ENCODE results near the gene MORN5. TPM values are rescaled to one million over a fixed set of nuclear protein-coding genes. Genes with fewer than 3 reads are reported as not detected.

Gene MORN5
- total RNA-seq, 3 donors from 2014 or later = not detected

GRCh38 chr9:122134822-122135528, 24.7 kb upstream of the MORN5 start:
- Histone ChIP-seq H3K36me3 (no peaks in the 10 kb centered on the region), H3K27me3 (no peaks in the 10 kb centered on the region), H3K4me1 (no peaks in the 10 kb centered on the region), H3K27ac (peak overlapping the region in 1 of 2 donors; percentile 25), H3K9me3 (no peaks in the 10 kb centered on the region), H3K4me3 (no peak overlapping the region)
- intact Hi-C loops (cut with DNase I; ENCODE audit: low total_unique reads) = no loop called here
- TF ChIP-seq POLR2A (IDR thresholded peaks at IDR 0.05) = no peak
- TF ChIP-seq POLR2AphosphoS5 (IDR thresholded peaks at IDR 0.05) = no peak
- TF ChIP-seq, protein P1, sequence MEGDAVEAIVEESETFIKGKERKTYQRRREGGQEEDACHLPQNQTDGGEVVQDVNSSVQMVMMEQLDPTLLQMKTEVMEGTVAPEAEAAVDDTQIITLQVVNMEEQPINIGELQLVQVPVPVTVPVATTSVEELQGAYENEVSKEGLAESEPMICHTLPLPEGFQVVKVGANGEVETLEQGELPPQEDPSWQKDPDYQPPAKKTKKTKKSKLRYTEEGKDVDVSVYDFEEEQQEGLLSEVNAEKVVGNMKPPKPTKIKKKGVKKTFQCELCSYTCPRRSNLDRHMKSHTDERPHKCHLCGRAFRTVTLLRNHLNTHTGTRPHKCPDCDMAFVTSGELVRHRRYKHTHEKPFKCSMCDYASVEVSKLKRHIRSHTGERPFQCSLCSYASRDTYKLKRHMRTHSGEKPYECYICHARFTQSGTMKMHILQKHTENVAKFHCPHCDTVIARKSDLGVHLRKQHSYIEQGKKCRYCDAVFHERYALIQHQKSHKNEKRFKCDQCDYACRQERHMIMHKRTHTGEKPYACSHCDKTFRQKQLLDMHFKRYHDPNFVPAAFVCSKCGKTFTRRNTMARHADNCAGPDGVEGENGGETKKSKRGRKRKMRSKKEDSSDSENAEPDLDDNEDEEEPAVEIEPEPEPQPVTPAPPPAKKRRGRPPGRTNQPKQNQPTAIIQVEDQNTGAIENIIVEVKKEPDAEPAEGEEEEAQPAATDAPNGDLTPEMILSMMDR (IDR thresholded peaks at IDR 0.05) = no peak
- no peak for DNase-seq (ENCODE audit: low spot score in 2 of 2)

DNA sequence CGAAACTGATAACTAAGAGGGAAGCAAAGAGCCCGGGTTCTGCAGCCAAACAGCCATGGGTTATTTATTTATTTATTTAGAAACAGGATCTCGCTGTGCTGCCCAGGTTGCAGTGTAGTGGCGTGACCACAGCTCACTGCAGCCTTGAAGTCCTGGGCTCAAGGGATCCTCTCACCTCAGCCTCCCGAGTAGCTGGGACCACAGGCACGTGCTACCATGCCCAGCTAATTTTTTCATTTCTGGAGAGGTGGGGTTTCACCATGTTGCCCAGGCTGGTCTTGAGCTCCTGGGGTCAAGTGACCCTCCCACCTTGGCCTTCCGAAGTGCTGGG, 24.2 kb upstream of the MORN5 start:
- no peaks in the 10 kb centered on the region for H3K4me1 ChIP-seq
- intact Hi-C loops (cut with DNase I; ENCODE audit: low total_unique reads) = no loop called here
- TF ChIP-seq, protein P1 (IDR thresholded peaks at IDR 0.05) = no peak
- TF ChIP-seq POLR2AphosphoS5 (IDR thresholded peaks at IDR 0.05) = no peak
- no peak for TF ChIP-seq POLR2A (IDR thresholded peaks at IDR 0.05)
- DNase-seq (ENCODE audit: low spot score in 2 of 2) = no peak
- H3K27ac ChIP-seq = no peak overlapping the region
- H3K27me3 ChIP-seq = no peaks in the 10 kb centered on the region
- H3K4me3 ChIP-seq = no peak overlapping the region
- H3K9me3 ChIP-seq = no peaks in the 10 kb centered on the region
- H3K36me3 ChIP-seq = no peaks in the 10 kb centered on the region

DNA sequence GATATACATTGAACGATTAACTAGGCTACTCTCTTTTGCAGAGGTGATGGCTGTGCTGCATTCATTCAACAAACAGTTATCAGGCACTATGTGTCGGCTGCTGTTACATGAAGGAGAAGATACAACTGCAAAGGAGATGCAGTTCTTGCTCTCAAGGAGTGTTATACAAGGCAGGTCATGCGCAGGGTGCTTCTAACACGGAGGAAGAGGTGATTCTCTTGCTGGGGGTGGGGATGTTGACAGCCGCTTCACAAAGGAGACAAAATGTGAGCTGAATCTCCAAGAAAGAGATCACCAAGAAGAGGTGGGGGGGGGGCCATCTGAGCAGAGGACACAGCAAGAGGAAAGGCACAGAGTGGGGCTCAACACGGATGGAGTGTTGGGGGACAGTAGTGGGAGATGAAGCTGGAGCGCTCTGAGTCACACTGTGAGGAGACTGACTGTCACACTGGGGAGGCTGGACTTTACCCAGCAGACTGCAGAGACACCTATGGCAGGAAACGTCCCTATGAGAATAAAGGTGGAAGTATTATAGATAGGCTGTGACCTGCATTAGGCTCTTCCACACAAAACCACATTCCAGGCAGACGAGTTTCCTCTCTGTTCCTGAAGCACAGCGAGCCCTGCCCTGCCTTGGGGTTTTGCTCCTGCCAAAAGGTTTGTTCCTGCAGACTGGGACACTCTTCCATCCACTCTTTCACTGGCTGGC, 21.0 kb upstream of the MORN5 start:
- intact Hi-C loops (cut with DNase I; ENCODE audit: low total_unique reads) = no loop called here
- Histone ChIP-seq H3K4me1 (no peaks in the 10 kb centered on the region), H3K27ac (no peak overlapping the region), H3K4me3 (no peak overlapping the region), H3K27me3 (no peaks in the 10 kb centered on the region), H3K9me3 (no peaks in the 10 kb centered on the region), H3K36me3 (no peaks in the 10 kb centered on the region)
- TF ChIP-seq, protein P1 (IDR thresholded peaks at IDR 0.05) = no peak
- TF ChIP-seq POLR2A (IDR thresholded peaks at IDR 0.05) (no peak), POLR2AphosphoS5 (IDR thresholded peaks at IDR 0.05) (no peak)
- DNase-seq (ENCODE audit: low spot score in 2 of 2) = no peak

DNA sequence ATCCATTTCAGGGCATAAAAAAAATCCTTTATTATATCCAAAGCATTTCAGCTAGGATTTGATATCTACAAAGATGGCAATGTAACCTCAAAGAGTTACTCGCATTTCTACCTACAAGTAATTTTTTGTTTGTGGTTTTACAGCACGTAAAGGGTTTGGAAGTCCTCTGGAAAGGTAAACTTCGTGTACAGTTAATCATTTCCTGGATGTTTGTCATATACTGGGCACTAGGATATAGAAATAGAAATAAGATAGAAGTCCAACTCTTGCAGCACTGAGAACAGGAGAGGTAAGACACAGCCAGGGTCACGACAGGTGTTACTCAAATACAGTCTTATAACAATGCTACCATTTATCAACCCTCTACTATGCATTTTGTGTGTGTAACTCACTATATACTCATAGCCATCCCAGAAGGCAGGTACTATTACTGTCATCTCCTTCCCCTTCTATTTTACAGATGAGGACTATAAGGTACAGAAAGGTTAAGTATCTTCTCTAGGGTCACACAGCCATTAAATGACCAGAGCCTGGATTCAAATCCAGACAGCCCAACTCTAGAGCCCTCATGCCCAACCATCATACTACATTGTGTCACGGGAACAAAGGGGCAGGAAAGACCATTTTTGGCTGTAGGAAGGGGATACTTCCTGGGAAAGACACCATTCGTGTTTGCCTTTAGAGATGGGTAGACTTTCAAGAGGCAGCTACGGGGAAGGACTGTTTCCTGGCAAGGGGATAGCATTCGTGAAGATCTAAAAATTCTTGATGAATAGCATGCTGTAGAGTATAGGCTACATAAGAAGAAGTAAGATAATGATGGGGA, 19.1 kb upstream of the MORN5 start:
- Histone ChIP-seq H3K9me3 (no peaks in the 10 kb centered on the region), H3K4me3 (no peak overlapping the region), H3K27ac (peak overlapping the region in 1 of 2 donors; percentile 66), H3K4me1 (no peaks in the 10 kb centered on the region), H3K27me3 (no peaks in the 10 kb centered on the region), H3K36me3 (no peaks in the 10 kb centered on the region)
- DNase-seq (ENCODE audit: low spot score in 2 of 2) = no peak
- intact Hi-C loops (cut with DNase I; ENCODE audit: low total_unique reads) = no loop called here
- TF ChIP-seq POLR2A (IDR thresholded peaks at IDR 0.05) (no peak), POLR2AphosphoS5 (IDR thresholded peaks at IDR 0.05) (no peak)
- TF ChIP-seq, protein P1 (IDR thresholded peaks at IDR 0.05) = no peak

Data from breast epithelium (tissue), 4 donors.